HL-60 (cell line): ENCODE results near the gene OGFOD2.

Source experiments
- DNase-seq, 2 experiments: peaks; one replicate each; pipeline ENCODE4 v3.0.0-alpha.2; 2010 to 2020; ENCODE audit warnings: low read depth in 1 of 2, low spot score in 1 of 2
- H3K27ac ChIP-seq: fragments of 250-450 bp; sonication (Bioruptor Pico); replicated peaks from 2 replicates; pipeline ENCODE4 v1.5.1; 2020; ENCODE audit warnings: mild to moderate bottlenecking, moderate library complexity
- H3K27me3 ChIP-seq: fragments of 250-450 bp; sonication (Bioruptor Pico); 2 replicates; pipeline ENCODE4 v1.5.1; 2021; ENCODE audit warnings: mild to moderate bottlenecking, moderate library complexity; ENCODE audit not compliant: insufficient read depth, poor library complexity, severe bottlenecking
- H3K4me3 ChIP-seq: replicated peaks from 2 replicates; pipeline ENCODE4 v1.5.1; 2011; ENCODE audit warnings: mild to moderate bottlenecking, control low read depth, low read length; ENCODE audit not compliant: insufficient read depth
- CTCF ChIP-seq: IDR thresholded peaks from one replicate; pipeline ENCODE4 v1.5.1; 2011; ENCODE audit warnings: low read length, control low read depth, inconsistent platforms; ENCODE audit not compliant: insufficient read depth
- GABPA ChIP-seq: IDR thresholded peaks from 2 replicates; pipeline ENCODE4 v1.6.1; 2012; ENCODE audit warnings: low read depth
- POLR2AphosphoS5 ChIP-seq: IDR thresholded peaks from 2 replicates; pipeline ENCODE4 v1.6.1; 2012; ENCODE audit warnings: low read depth
- REST ChIP-seq: IDR thresholded peaks from 2 replicates; pipeline ENCODE4 v1.6.1; 2012; ENCODE audit warnings: low read depth; ENCODE audit not compliant: insufficient replicate concordance
- SPI1 ChIP-seq: IDR thresholded peaks from 2 replicates; pipeline ENCODE4 v1.6.1; 2012; ENCODE audit warnings: low read depth, mild to moderate bottlenecking, borderline replicate concordance

The OGFOD2 gene

DNA sequence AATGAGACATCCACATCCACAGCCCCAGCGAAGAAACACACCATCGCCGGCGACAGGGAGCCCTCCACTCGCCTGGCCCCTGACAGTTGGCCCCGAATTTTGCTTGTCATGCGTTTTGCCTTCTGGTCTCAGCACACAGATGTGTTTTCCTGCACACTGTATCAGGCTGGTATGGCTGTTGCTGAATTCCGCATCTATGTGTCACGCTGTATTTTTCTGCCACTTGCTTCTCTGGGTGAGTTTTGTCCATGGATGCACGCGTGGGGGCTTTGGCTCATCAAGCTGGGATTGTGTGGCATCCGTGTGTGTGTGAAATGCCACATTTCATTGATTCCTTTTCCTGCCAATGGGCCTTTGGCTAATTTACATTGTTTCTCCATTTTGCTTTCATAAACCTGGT is 31.9 kb downstream of the OGFOD2 start:
- H3K27ac ChIP-seq = no peak overlapping the region
- TF ChIP-seq GABPA (no peak), POLR2AphosphoS5 (no peak), SPI1 (no peak), REST (no peak), CTCF (no peak)
- H3K4me3 ChIP-seq = no peak overlapping the region
- DNase-seq = no peak
- no peaks in the 10 kb centered on the region for H3K27me3 ChIP-seq

DNA sequence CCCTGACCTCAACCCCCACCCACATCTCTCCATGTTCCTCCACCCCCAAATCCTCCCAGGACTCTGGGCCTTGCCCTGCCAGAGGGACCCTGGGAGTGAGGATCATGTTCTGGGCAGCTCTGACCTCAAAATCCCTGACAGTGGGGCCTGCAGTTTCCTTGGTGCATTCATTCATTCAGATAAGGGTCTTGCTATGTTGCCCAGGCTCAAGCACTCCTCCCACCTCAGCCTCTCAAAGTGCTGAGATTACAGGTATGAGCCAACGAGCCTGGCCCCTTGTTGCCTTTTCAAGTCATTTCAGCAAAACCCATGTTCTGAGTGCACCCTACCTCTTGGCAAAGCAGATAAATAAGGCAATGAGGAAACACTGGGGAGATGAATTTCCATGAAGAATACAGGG is 35.1 kb downstream of the OGFOD2 start:
- TF ChIP-seq REST (no peak), GABPA (no peak)
- no peak overlapping the region for H3K4me3 ChIP-seq

GRCh38 chr12:123010681-123011080 is 35.6 kb downstream of the OGFOD2 start:
- TF ChIP-seq CTCF (no peak), GABPA (no peak), SPI1 (no peak), REST (no peak), POLR2AphosphoS5 (no peak)
- no peak for DNase-seq
- Histone ChIP-seq H3K27me3 (no peaks in the 10 kb centered on the region), H3K4me3 (no peak overlapping the region), H3K27ac (no peak overlapping the region)

More for the DNA sequence above, 35.1 kb downstream of the OGFOD2 start:
- Histone ChIP-seq H3K27me3 (no peaks in the 10 kb centered on the region), H3K27ac (no peak overlapping the region)
- DNase-seq = no peak

GRCh38 chr12:123011701-123012100 is 36.7 kb downstream of the OGFOD2 start:
- H3K27me3 ChIP-seq = no peaks in the 10 kb centered on the region
- H3K27ac ChIP-seq = no peak overlapping the region
- no peak overlapping the region for H3K4me3 ChIP-seq
- TF ChIP-seq REST = no peak
- TF ChIP-seq GABPA = no peak
- no peak for TF ChIP-seq POLR2AphosphoS5
- TF ChIP-seq CTCF = no peak
- no peak for TF ChIP-seq SPI1
- DNase-seq = no peak
